Measurements from ENCODE around the gene ADCY7. TPM values are rescaled to one million over a fixed set of nuclear protein-coding genes. Genes with fewer than 3 reads are reported as not detected.

ADCY7 gene
- total RNA-seq, 1 donor from 2014 or later: 17.0 TPM

GRCh38 chr16:50272111-50272571 lies 5.8 kb downstream of the ADCY7 start:
- Mint-ChIP-seq H3K4me1 (ENCODE audit: low read depth) (no peaks in the 10 kb centered on the region), H3K4me3 (ENCODE audit: low read depth) (no peak overlapping the region), H3K9me3 (ENCODE audit: low read depth) (no peaks in the 10 kb centered on the region), H3K27ac (no peak overlapping the region), H3K27me3 (no peaks in the 10 kb centered on the region), H3K36me3 (ENCODE audit: insufficient read depth) (no peaks in the 10 kb centered on the region)
- TF ChIP-seq, protein P1, sequence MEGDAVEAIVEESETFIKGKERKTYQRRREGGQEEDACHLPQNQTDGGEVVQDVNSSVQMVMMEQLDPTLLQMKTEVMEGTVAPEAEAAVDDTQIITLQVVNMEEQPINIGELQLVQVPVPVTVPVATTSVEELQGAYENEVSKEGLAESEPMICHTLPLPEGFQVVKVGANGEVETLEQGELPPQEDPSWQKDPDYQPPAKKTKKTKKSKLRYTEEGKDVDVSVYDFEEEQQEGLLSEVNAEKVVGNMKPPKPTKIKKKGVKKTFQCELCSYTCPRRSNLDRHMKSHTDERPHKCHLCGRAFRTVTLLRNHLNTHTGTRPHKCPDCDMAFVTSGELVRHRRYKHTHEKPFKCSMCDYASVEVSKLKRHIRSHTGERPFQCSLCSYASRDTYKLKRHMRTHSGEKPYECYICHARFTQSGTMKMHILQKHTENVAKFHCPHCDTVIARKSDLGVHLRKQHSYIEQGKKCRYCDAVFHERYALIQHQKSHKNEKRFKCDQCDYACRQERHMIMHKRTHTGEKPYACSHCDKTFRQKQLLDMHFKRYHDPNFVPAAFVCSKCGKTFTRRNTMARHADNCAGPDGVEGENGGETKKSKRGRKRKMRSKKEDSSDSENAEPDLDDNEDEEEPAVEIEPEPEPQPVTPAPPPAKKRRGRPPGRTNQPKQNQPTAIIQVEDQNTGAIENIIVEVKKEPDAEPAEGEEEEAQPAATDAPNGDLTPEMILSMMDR (IDR thresholded peaks at IDR 0.05; ENCODE audit: unreplicated experiment): no peak
- no peak for DNase-seq (ENCODE audit: low spot score, unreplicated experiment)

DNA sequence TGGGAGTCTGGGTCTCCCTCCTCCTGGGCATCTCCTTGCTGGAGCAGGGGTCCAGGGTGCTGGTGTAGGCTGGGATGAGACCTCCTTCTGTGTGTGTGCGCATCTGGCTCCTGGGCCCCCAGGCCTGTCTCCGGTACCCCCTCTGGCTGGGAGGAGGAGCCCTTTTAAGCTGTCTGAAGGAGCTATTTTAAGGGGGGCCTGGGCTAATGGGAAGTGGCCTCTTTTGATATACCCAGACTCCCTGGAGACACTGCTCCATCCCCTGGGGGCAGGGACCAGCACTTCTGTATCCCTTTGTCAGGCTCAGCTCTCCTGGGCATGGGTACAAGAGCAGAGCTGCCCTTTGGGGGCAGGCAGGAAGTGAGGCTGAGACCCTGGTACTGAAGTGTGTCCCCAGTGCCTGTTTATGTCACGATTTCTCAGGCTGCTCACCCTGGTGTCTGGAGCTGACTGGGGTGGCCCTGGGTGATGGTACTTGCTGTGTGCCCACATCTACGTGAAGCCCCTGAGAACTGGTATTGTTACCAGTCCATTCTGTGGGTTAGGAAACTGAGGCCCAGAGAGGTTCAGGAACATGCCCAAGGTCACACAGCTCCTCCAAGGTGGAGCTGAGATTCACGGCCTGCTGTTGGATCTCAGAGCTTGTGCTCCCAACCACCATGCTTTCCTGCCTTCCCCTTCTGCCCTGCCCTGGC lies 6.5 kb downstream of the ADCY7 start:
- no peak overlapping the region for H3K27ac Mint-ChIP-seq

GRCh38 chr16:50273382-50273690 lies 7.0 kb downstream of the ADCY7 start:
- Mint-ChIP-seq H3K9me3 (ENCODE audit: low read depth) (peaks cover 2% of the 10 kb centered on the region), H3K27me3 (no peaks in the 10 kb centered on the region), H3K36me3 (ENCODE audit: insufficient read depth) (peaks cover under 1% of the 10 kb centered on the region), H3K27ac (no peak overlapping the region), H3K4me3 (ENCODE audit: low read depth) (no peak overlapping the region), H3K4me1 (ENCODE audit: low read depth) (no peaks in the 10 kb centered on the region)
- TF ChIP-seq, protein P1 (IDR thresholded peaks at IDR 0.05; ENCODE audit: unreplicated experiment): no peak
- DNase-seq (ENCODE audit: low spot score, unreplicated experiment): no peak

More for the DNA sequence above, 6.5 kb downstream of the ADCY7 start:
- Mint-ChIP-seq H3K4me3 (ENCODE audit: low read depth) (no peak overlapping the region), H3K36me3 (ENCODE audit: insufficient read depth) (no peaks in the 10 kb centered on the region), H3K27me3 (no peaks in the 10 kb centered on the region), H3K4me1 (ENCODE audit: low read depth) (no peaks in the 10 kb centered on the region), H3K9me3 (ENCODE audit: low read depth) (no peaks in the 10 kb centered on the region)
- no peak for DNase-seq (ENCODE audit: low spot score, unreplicated experiment)
- TF ChIP-seq, protein P1 (IDR thresholded peaks at IDR 0.05; ENCODE audit: unreplicated experiment): no peak

GRCh38 chr16:50273888-50274325 lies 7.6 kb downstream of the ADCY7 start:
- H3K36me3 Mint-ChIP-seq (ENCODE audit: insufficient read depth): peaks cover 2% of the 10 kb centered on the region
- no peaks in the 10 kb centered on the region for H3K4me1 Mint-ChIP-seq (ENCODE audit: low read depth)
- H3K9me3 Mint-ChIP-seq (ENCODE audit: low read depth): peaks cover 4% of the 10 kb centered on the region
- DNase-seq (ENCODE audit: low spot score, unreplicated experiment): no peak
- no peaks in the 10 kb centered on the region for H3K27me3 Mint-ChIP-seq
- no peak overlapping the region for H3K27ac Mint-ChIP-seq
- no peak overlapping the region for H3K4me3 Mint-ChIP-seq (ENCODE audit: low read depth)
- TF ChIP-seq, protein P1 (IDR thresholded peaks at IDR 0.05; ENCODE audit: unreplicated experiment): no peak

GRCh38 chr16:50274326-50275097 lies 8.2 kb downstream of the ADCY7 start:
- TF ChIP-seq, protein P1 (IDR thresholded peaks at IDR 0.05; ENCODE audit: unreplicated experiment): no peak
- no peaks in the 10 kb centered on the region for H3K27me3 Mint-ChIP-seq
- H3K4me1 Mint-ChIP-seq (ENCODE audit: low read depth): no peaks in the 10 kb centered on the region
- H3K36me3 Mint-ChIP-seq (ENCODE audit: insufficient read depth): peaks cover 2% of the 10 kb centered on the region
- H3K9me3 Mint-ChIP-seq (ENCODE audit: low read depth): peaks cover 4% of the 10 kb centered on the region
- no peak overlapping the region for H3K4me3 Mint-ChIP-seq (ENCODE audit: low read depth)
- no peak for DNase-seq (ENCODE audit: low spot score, unreplicated experiment)
- H3K27ac Mint-ChIP-seq: no peak overlapping the region
